K562 (cell line): ENCODE measurements around the gene CBL. TPM values are rescaled to one million over a fixed set of nuclear protein-coding genes. Genes with fewer than 3 reads are reported as not detected.

Experiments
- CCNT2 ChIP-seq: IDR thresholded peaks from 2 replicates; pipeline ENCODE4 v1.6.1; 2011; ENCODE audit warnings: borderline replicate concordance, low read depth, mild to moderate bottlenecking, moderate library complexity, mixed read lengths, low read length; ENCODE audit not compliant: insufficient read length; ENCODE audit errors: extremely low read depth
- DDX20 ChIP-seq: fragments of 450-650 bp; IDR thresholded peaks from 2 replicates; pipeline ENCODE4 v1.6.1; 2016; ENCODE audit warnings: missing genetic modification characterization, low read depth, mild to moderate bottlenecking, missing compliant biosample characterization, moderate library complexity
- RAD21 ChIP-seq, 2 experiments: fragments of 250-450 bp in 1 of 2; fragments of 450-650 bp in 1 of 2; sonication (Bioruptor Pico) in 1 of 2; formaldehyde crosslinking in 1 of 2; IDR thresholded peaks in 1 of 2; conservative IDR thresholded peaks in 1 of 2; 2 replicates each; pipeline versions ENCODE4 v1.4.0 to v1.8.0; 2020 to 2022; ENCODE audit warnings: mild to moderate bottlenecking in 2 of 2, moderate library complexity in 1 of 2
- SIN3A ChIP-seq, 2 experiments: fragments of 150-350 bp in 1 of 2; IDR thresholded peaks; 2 replicates each; pipeline ENCODE4 v1.6.1; 2011 to 2016; ENCODE audit warnings: borderline replicate concordance in 2 of 2, low read depth in 2 of 2, low read length in 2 of 2, mild to moderate bottlenecking in 2 of 2, moderate library complexity in 2 of 2; ENCODE audit not compliant: control insufficient read depth in 1 of 2
- SP1 ChIP-seq: sonication (generic); formaldehyde crosslinking; IDR thresholded peaks from 2 replicates; pipeline ENCODE4 v1.8.1; 2022; ENCODE audit warnings: mild to moderate bottlenecking, missing genetic modification reagents
- SUPT5H ChIP-seq: fragments of 450-650 bp; IDR thresholded peaks from 2 replicates; pipeline ENCODE4 v1.6.1; 2016
- TAF1 ChIP-seq: IDR thresholded peaks from 2 replicates; pipeline ENCODE4 v1.6.1; 2011; ENCODE audit warnings: mild to moderate bottlenecking, low read length, moderate library complexity; ENCODE audit not compliant: insufficient read depth, control insufficient read depth, severe bottlenecking; ENCODE audit errors: extremely low read depth
- ZNF444 ChIP-seq: fragments of 250-450 bp; sonication (Bioruptor Pico); IDR thresholded peaks from 2 replicates; pipeline ENCODE4 v1.4.0; 2020; ENCODE audit warnings: mild to moderate bottlenecking, moderate library complexity
- ZNF780A ChIP-seq: fragments of 250-450 bp; sonication (Bioruptor Pico); IDR thresholded peaks from 2 replicates; pipeline ENCODE4 v1.5.0; 2021; ENCODE audit warnings: mild to moderate bottlenecking
- polyA plus RNA-seq, 8 experiments: library from polyadenylated mRNA; depleted of rRNA in 4 of 8; stranded (reverse) in 5 of 8; unstranded in 3 of 8; fragments of >200 nt; fragmentation: Nextera tagmentation in 2 of 8; fragmentation: Illumina TruSeq in 1 of 8; extraction: Ambion mirVana in 2 of 8; extraction: Trizol in 1 of 8; gene quantifications; 2 replicates each; pipeline versions ENCODE4 v1.2.1 to v1.2.3, GENCODE V29; 2011 to 2014; ENCODE audit warnings: inconsistent platforms in 1 of 8, missing spikeins in 1 of 8
- total RNA-seq, 7 experiments: library from RNA; depleted of rRNA in 6 of 7; stranded (reverse); fragments of >200 nt in 6 of 7; fragmentation: Illumina TruSeq in 2 of 7; extraction: Trizol in 2 of 7; gene quantifications; 2 replicates each; pipeline versions ENCODE4 v1.2.1 to v1.2.3, GENCODE V29; 2011 to 2021; ENCODE audit warnings: low replicate concordance in 1 of 7
- TF ChIP-seq, protein P1 (sequence below), 2 experiments: IDR thresholded peaks; 2 replicates each; pipeline ENCODE4 v1.6.1; 2012; ENCODE audit warnings: improper control_type of control experiment in 2 of 2, low read depth in 2 of 2, low read length in 2 of 2, borderline replicate concordance in 1 of 2
- TF ChIP-seq, protein P2 (sequence below): fragments of 250-450 bp; sonication (Bioruptor Pico); IDR thresholded peaks from 2 replicates; pipeline ENCODE4 v1.4.0; 2020; ENCODE audit warnings: mild to moderate bottlenecking
- TF ChIP-seq, protein P3 (sequence below): sonication (generic); formaldehyde crosslinking; IDR thresholded peaks from 2 replicates; pipeline ENCODE4 v1.4.0; 2020; ENCODE audit warnings: mild to moderate bottlenecking, missing genetic modification reagents
- TF ChIP-seq, protein P4 (sequence below): fragments of 450-650 bp; IDR thresholded peaks from 2 replicates; pipeline ENCODE4 v1.7.1; 2018; ENCODE audit warnings: mild to moderate bottlenecking, low read depth; ENCODE audit not compliant: partially characterized antibody

Gene CBL
- total and polyA plus RNA-seq, 9 of the 15 experiments (the other 6 are each of a cell fraction or from before 2014, with no cell fraction given) = 3.2 to 24.9 (median 9.9) TPM

DNA sequence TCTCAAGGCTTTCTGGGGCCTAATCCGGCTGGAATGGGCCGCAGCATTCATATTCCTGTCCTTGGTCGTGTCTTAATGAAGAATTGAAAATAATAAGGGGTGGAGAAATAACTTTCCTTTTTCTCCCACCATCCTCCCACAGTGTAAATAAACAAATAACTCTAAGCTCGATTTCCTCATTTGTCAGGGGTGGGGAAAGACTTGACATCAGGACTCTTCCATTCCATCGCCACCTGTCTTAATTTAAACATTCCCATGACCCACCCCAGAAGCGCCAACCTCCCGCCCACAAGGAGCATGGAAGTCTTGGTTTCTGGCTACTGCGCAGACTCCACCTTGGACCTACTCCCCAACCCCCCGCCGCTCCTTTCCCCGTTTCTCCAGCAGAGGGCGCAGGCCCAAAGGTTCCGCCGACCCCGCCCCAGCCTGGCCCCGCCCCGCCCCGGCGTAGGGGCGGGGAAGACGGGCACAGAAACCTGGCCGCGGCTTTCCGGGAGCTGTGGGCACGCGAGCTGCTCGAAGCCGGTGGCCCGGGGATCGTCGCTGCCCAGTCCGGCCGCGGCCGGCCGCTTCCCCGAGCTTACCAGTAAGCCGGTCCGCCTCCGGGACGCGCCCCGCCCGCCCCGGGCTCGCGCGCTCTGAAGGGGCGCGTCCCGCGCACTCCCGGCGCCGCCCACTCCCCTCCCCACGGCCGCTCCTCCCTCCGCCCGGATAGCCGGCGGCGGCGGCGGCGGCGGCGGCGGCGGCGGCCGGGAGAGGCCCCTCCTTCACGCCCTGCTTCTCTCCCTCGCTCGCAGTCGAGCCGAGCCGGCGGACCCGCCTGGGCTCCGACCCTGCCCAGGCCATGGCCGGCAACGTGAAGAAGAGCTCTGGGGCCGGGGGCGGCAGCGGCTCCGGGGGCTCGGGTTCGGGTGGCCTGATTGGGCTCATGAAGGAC, at the start of gene CBL (continued):
- TF ChIP-seq, protein P1, sequence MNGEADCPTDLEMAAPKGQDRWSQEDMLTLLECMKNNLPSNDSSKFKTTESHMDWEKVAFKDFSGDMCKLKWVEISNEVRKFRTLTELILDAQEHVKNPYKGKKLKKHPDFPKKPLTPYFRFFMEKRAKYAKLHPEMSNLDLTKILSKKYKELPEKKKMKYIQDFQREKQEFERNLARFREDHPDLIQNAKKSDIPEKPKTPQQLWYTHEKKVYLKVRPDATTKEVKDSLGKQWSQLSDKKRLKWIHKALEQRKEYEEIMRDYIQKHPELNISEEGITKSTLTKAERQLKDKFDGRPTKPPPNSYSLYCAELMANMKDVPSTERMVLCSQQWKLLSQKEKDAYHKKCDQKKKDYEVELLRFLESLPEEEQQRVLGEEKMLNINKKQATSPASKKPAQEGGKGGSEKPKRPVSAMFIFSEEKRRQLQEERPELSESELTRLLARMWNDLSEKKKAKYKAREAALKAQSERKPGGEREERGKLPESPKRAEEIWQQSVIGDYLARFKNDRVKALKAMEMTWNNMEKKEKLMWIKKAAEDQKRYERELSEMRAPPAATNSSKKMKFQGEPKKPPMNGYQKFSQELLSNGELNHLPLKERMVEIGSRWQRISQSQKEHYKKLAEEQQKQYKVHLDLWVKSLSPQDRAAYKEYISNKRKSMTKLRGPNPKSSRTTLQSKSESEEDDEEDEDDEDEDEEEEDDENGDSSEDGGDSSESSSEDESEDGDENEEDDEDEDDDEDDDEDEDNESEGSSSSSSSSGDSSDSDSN (IDR thresholded peaks at IDR 0.05; ENCODE audit: borderline replicate concordance in 1 of 2, low read depth in 2 of 2, low read length in 2 of 2) = 0 out of 4 replicates have a peak, but pooled peaks of 1 of the 2 experiments have one; percentile 22
- TF ChIP-seq, protein P2, sequence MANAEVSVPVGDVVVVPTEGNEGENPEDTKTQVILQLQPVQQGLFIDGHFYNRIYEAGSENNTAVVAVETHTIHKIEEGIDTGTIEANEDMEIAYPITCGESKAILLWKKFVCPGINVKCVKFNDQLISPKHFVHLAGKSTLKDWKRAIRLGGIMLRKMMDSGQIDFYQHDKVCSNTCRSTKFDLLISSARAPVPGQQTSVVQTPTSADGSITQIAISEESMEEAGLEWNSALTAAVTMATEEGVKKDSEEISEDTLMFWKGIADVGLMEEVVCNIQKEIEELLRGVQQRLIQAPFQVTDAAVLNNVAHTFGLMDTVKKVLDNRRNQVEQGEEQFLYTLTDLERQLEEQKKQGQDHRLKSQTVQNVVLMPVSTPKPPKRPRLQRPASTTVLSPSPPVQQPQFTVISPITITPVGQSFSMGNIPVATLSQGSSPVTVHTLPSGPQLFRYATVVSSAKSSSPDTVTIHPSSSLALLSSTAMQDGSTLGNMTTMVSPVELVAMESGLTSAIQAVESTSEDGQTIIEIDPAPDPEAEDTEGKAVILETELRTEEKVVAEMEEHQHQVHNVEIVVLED = peak; percentile 34; the same call in 1 of the 2 replicates
- TF ChIP-seq SUPT5H (peak; percentile 66), CCNT2 (peak; percentile 75), ZNF780A (CRISPR knock-in tag) (no peak), TAF1 (peak; percentile 23), SP1 (CRISPR knock-in tag) (peak; percentile 64; the same call in 1 of the 2 replicates), SIN3A (IDR thresholded peaks at IDR 0.05; ENCODE audit: borderline replicate concordance in 2 of 2, control insufficient read depth in 1 of 2, low read depth in 2 of 2, low read length in 2 of 2) (peak in 1 of 2 experiments; percentile 84; a peak in 1 of 4 replicates), ZNF444 (CRISPR knock-in tag) (no peak), RAD21 (CRISPR knock-in tag; conservative IDR thresholded peaks at IDR 0.05 in 1 of 2, IDR thresholded peaks at IDR 0.05 in 1 of 2) (peak; percentile 29 to 55; a peak in 2 of 4 replicates), DDX20 (tag) (no peak)
- TF ChIP-seq, protein P3, sequence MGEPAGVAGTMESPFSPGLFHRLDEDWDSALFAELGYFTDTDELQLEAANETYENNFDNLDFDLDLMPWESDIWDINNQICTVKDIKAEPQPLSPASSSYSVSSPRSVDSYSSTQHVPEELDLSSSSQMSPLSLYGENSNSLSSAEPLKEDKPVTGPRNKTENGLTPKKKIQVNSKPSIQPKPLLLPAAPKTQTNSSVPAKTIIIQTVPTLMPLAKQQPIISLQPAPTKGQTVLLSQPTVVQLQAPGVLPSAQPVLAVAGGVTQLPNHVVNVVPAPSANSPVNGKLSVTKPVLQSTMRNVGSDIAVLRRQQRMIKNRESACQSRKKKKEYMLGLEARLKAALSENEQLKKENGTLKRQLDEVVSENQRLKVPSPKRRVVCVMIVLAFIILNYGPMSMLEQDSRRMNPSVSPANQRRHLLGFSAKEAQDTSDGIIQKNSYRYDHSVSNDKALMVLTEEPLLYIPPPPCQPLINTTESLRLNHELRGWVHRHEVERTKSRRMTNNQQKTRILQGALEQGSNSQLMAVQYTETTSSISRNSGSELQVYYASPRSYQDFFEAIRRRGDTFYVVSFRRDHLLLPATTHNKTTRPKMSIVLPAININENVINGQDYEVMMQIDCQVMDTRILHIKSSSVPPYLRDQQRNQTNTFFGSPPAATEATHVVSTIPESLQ (CRISPR knock-in tag) = no peak
- TF ChIP-seq, protein P4, sequence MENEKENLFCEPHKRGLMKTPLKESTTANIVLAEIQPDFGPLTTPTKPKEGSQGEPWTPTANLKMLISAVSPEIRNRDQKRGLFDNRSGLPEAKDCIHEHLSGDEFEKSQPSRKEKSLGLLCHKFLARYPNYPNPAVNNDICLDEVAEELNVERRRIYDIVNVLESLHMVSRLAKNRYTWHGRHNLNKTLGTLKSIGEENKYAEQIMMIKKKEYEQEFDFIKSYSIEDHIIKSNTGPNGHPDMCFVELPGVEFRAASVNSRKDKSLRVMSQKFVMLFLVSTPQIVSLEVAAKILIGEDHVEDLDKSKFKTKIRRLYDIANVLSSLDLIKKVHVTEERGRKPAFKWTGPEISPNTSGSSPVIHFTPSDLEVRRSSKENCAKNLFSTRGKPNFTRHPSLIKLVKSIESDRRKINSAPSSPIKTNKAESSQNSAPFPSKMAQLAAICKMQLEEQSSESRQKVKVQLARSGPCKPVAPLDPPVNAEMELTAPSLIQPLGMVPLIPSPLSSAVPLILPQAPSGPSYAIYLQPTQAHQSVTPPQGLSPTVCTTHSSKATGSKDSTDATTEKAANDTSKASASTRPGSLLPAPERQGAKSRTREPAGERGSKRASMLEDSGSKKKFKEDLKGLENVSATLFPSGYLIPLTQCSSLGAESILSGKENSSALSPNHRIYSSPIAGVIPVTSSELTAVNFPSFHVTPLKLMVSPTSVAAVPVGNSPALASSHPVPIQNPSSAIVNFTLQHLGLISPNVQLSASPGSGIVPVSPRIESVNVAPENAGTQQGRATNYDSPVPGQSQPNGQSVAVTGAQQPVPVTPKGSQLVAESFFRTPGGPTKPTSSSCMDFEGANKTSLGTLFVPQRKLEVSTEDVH = peak; percentile 50
